ENCODE data around the gene MRPL28.
A peak's percentile ranks its signal among the peaks of the same experiment; 100 is the strongest.
"Not testable (repeated sequence)": the region's sequence is repeated elsewhere in the genome, so short reads cannot be mapped to it uniquely, and the experiment has no call there.

The MRPL28 gene

DNA sequence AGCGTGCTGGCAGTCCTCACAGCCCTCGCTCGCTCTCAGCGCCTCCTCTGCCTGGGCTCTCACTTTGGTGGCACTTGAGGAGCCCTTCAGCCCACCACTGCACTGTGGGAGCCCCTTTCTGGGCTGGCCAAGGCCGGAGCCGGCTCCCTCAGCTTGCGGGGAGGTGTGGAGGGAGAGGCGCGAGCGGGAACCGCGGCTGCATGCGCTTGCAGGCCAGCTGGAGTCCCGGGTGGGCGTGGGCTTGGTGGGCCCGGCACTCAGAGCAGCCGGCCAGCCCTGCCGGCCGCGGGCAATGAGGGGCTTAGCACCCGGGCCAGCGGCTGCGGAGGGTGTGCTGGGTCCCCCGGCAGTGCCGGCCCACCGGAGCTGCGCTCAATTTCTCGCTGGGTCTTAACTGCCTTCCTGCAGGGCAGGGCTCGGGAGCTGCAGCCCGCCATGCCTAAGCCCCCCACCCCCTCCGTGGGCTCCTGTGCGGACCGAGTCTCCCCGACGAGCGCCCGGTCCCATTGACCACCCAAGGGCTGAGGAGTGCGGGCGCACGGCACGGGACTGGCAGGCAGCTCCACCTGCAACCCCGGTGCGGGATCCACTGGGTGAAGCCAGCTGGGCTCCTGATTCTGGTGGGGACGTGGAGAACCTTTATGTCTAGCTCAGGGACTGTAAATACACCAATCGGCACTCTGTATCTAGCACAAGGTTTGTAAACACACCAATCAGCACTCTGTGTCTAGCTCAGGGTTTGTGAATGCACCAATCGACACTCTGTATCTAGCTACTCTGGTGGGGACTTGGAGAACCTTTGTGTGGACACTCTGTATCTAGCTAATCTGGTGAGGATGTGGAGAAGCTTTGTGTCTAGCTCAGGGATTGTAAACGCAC is 29.0 kb downstream of the MRPL28 start:
- H3K4me3 ChIP-seq, H3K4me1 ChIP-seq: not testable (repeated sequence)
- H3K36me3 ChIP-seq (replicated peaks): peaks cover 29% of the 10 kb centered on the region

GRCh38 chr16:340370-341091 is 29.8 kb downstream of the MRPL28 start:
- Histone ChIP-seq H3K4me3 (no peak overlapping the region), H3K4me1 (no peaks in the 10 kb centered on the region), H3K9me3 (no peaks in the 10 kb centered on the region), H3K27me3 (ENCODE audit: low read depth) (no peaks in the 10 kb centered on the region), H3K36me3 (replicated peaks) (peaks cover 21% of the 10 kb centered on the region)
- in situ Hi-C loops (cut with MboI; ENCODE audit: low sequenced_read_pairs): no loop called here
- DNase-seq (ENCODE audit: low spot score in 2 of 2): no peak

More for the DNA sequence above, 29.0 kb downstream of the MRPL28 start:
- DNase-seq (ENCODE audit: low spot score in 2 of 2); H3K9me3 ChIP-seq; H3K27me3 ChIP-seq (ENCODE audit: low read depth); in situ Hi-C loops (cut with MboI; ENCODE audit: low sequenced_read_pairs): not testable (repeated sequence)

GRCh38 chr16:339680-340079 is 30.7 kb downstream of the MRPL28 start:
- no peaks in the 10 kb centered on the region; the same call in 1 of the 2 replicates for H3K4me1 ChIP-seq
- H3K36me3 ChIP-seq (replicated peaks): peaks cover 12% of the 10 kb centered on the region
- no peak overlapping the region for H3K4me3 ChIP-seq
- no peaks in the 10 kb centered on the region for H3K27me3 ChIP-seq (ENCODE audit: low read depth)
- in situ Hi-C loops (cut with MboI; ENCODE audit: low sequenced_read_pairs): no loop called here
- H3K9me3 ChIP-seq: no peaks in the 10 kb centered on the region
- no peak for DNase-seq (ENCODE audit: low spot score in 2 of 2)

DNA sequence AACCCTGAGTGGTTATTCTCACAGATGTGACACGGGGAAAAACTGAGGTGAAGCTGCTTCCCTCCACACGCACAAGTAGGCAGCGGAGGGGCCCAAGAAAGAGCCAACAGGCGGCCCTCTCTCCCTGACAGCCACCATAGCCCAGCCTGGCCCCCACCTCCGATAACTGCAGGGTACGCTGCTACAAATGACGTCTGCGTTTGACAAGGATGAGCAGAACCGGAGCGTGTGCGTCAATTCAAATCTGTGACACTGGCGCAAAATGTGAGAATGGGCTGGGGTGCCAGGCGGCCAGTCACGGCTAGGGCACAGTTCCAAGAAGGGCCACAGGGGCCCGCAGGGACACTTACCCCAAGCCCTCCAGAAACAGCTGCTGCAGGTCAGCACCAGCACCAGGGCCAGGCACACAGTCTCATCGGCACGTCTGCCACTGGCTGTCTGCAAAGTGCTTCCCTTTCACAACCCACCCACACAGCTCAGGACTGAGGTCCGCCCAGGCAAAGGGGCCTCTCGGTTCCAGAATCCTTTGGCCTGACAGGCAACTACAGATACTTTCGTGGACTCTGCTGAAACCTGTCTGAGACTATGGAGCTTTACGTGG is 32.3 kb downstream of the MRPL28 start:
- Histone ChIP-seq H3K27me3 (ENCODE audit: low read depth) (no peaks in the 10 kb centered on the region), H3K4me3 (no peak overlapping the region), H3K36me3 (replicated peaks) (peaks cover 9% of the 10 kb centered on the region), H3K4me1 (peaks cover 4% of the 10 kb centered on the region), H3K9me3 (no peaks in the 10 kb centered on the region)
- no peak for DNase-seq (ENCODE audit: low spot score in 2 of 2)
- in situ Hi-C loops (cut with MboI; ENCODE audit: low sequenced_read_pairs): no loop called here

DNA sequence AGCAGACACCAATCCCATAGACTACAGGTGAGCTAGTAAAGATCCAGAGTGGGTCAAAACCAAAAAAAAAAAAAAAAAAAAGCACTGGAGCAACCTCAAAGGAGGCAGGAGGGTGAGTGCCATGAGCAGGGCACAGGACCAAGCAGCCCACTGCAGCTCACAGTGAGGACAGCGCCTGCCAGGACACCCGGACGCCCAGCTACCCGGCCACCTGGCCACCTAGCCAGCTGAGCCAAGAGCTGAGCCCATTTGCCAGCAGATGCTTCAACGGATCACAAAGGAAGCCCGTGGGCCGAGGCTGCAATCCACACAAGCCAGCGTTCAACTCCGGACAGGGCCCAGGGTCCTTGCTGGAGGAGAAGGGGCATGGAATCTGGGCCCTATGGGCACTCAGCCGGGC is 32.9 kb downstream of the MRPL28 start:
- DNase-seq (ENCODE audit: low spot score in 2 of 2): no peak
- H3K4me3 ChIP-seq: no peak overlapping the region
- H3K36me3 ChIP-seq (replicated peaks): peaks cover 4% of the 10 kb centered on the region
- in situ Hi-C loops (cut with MboI; ENCODE audit: low sequenced_read_pairs): no loop called here
- no peaks in the 10 kb centered on the region for H3K27me3 ChIP-seq (ENCODE audit: low read depth)
- H3K9me3 ChIP-seq: no peaks in the 10 kb centered on the region
- H3K4me1 ChIP-seq: peaks cover 7% of the 10 kb centered on the region

GRCh38 chr16:336269-336668 is 34.1 kb downstream of the MRPL28 start:
- no peaks in the 10 kb centered on the region for H3K36me3 ChIP-seq (replicated peaks)
- peaks cover 13% of the 10 kb centered on the region for H3K4me1 ChIP-seq
- no peak overlapping the region for H3K4me3 ChIP-seq
- H3K9me3 ChIP-seq: no peaks in the 10 kb centered on the region
- no peaks in the 10 kb centered on the region for H3K27me3 ChIP-seq (ENCODE audit: low read depth)
- no peak for DNase-seq (ENCODE audit: low spot score in 2 of 2)
- in situ Hi-C loops (cut with MboI; ENCODE audit: low sequenced_read_pairs): no loop called here

DNA sequence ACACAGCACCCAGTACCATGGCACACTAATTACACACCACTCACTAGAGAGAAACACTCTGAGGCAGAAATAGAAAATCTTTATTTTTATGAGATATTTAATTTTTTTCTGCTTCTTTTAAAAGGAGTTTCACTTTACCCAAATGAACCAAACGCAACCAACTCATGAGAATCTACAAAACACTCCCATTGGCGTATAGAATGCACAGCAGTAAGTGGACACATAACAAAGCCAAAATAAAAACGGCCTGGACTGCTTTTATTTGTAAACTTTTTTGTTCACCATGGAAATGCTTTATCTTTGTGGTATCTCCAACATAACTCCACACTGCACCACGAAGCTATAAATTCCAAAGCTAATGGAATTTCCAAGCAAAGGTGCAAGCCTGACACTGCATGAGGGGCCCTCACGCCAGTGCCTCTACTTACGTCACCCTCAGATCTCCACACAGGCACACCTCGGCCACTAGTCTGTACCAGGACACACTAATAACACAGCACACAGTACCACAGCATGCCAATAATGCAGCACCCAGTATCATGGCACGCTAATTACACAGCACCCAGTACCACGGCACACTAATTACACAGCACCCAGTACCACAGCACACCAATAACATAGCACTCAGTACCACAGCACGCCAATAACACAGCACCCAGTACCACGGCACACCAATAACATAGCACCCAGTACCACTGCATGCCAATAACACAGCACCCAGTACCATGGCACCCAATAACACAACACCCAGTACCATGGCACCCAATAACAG is 35.3 kb downstream of the MRPL28 start:
- H3K4me3 ChIP-seq; H3K27me3 ChIP-seq (ENCODE audit: low read depth); in situ Hi-C loops (cut with MboI; ENCODE audit: low sequenced_read_pairs); H3K9me3 ChIP-seq; H3K36me3 ChIP-seq (replicated peaks): not testable (repeated sequence)
- H3K4me1 ChIP-seq: peaks cover 25% of the 10 kb centered on the region
- peak in 1 of 2 experiments; percentile 54 for DNase-seq (ENCODE audit: low spot score in 2 of 2)

DNA sequence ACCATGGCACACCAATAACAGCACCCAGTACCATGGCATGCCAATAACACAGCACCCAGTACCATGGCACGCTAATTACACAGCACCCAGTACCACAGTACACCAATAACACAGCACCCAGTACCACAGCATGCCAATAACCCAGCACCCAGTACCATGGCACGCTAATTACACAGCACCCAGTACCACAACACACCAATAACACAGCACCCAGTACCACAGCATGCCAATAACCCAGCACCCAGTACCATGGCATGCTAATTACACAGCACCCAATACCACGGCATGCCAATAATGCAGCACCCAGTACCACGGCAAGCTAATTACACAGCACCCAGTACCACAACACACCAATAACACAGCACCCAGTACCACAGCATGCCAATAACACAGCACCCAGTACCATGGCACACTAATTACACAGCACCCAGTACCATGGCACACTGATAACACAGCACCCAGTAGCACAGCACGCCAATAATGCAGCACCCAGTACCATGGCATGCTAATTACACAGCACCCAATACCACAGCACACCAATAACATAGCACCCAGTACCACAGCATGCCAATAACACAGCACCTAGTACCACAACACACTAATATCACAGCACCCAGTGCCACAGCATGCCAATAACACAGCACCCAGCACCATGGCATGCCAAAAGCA is 36.0 kb downstream of the MRPL28 start:
- H3K4me3 ChIP-seq; DNase-seq (ENCODE audit: low spot score in 2 of 2); H3K9me3 ChIP-seq; H3K27me3 ChIP-seq (ENCODE audit: low read depth); H3K36me3 ChIP-seq (replicated peaks); in situ Hi-C loops (cut with MboI; ENCODE audit: low sequenced_read_pairs): not testable (repeated sequence)
- peaks cover 25% of the 10 kb centered on the region for H3K4me1 ChIP-seq

DNA sequence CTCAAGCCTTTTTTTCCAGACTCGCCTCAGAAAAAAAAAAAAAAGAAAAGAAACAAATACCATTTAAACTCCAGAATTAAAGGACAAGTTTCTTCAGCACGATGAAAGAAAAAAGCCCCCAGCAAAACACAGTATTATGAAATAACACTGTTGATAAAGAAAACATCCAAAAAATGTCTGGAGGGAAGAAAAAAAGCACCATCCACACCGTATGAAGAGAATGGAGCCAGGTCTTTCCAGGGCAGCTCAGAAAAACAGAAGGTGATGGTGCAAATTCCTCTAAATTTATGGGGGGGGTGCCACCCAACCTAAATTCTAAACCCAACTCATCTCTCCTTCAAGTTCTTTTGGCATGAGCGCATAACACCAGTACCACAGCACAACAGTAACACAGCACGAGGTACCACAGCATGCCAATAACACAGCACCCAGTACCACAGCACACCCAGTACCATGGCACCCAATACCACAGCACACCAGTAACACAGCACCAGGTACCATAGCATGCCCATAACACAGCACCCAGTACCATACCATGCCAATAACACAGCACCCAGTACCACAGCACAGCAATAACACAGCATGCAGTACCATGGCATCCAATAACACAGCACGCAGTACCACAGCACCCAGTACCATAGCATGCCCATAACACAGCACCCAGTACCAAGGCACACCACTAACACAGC is 36.8 kb downstream of the MRPL28 start:
- no peaks in the 10 kb centered on the region for H3K36me3 ChIP-seq (replicated peaks)
- peaks cover 25% of the 10 kb centered on the region for H3K4me1 ChIP-seq
- in situ Hi-C loops (cut with MboI; ENCODE audit: low sequenced_read_pairs): no loop called here
- H3K9me3 ChIP-seq: no peaks in the 10 kb centered on the region
- H3K27me3 ChIP-seq (ENCODE audit: low read depth): no peaks in the 10 kb centered on the region
- H3K4me3 ChIP-seq: no peak overlapping the region
- no peak for DNase-seq (ENCODE audit: low spot score in 2 of 2)

- H3K9me3 ChIP-seq; H3K27me3 ChIP-seq (ENCODE audit: low read depth); H3K36me3 ChIP-seq (replicated peaks); in situ Hi-C loops (cut with MboI; ENCODE audit: low sequenced_read_pairs): not testable (repeated sequence)
- Histone ChIP-seq H3K4me3 (peak overlapping the region; percentile 19), H3K4me1 (peaks cover 25% of the 10 kb centered on the region)
- DNase-seq (ENCODE audit: low spot score in 2 of 2): peak; percentile 51 to 87
Observed at GRCh38 chr16:331181-331814, 39.0 kb downstream of the MRPL28 start.

- DNase-seq (ENCODE audit: low spot score in 2 of 2): peak; percentile 14 to 40
- in situ Hi-C loops (cut with MboI; ENCODE audit: low sequenced_read_pairs): no loop called here
Observed at GRCh38 chr16:330741-331140, 39.6 kb downstream of the MRPL28 start.

DNA sequence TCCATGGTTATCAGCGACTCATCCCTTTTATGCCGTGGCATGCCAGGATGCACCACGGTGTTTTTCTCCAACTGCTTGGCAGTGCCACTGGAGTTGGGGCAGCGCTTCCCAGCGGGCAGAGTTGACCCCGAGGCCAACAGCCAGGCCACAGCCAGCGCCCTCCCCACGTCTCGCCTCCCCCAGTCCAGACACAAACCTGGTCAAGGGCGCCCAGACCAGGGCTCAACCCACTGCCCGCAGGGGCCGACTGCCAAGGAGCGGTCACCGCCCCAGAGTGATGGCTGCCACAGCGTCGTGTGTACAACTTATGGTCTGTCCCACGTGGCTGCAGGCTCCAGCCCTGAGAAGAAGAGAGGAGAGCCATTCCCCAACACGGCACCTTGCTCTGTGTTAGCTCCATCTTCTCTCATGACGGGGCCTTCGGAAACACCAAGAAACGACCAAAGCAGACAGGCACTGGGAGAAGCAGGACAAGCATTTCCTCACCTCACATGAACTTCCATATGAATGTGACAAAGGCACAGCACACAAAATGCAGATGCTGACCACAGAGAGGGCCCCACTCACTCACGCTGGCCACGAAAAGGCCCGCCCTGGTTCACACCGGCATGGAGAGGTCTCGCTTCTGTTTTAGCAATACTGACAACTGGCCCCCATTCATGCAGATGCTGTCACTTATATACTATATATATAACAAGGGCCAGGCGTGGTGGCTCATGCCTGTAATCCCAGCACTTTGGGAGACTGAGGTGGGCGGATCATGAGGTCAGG is 44.8 kb downstream of the MRPL28 start:
- DNase-seq (ENCODE audit: low spot score in 2 of 2): no peak
- Histone ChIP-seq H3K4me3 (no peak overlapping the region), H3K9me3 (no peaks in the 10 kb centered on the region), H3K4me1 (peaks cover 5% of the 10 kb centered on the region), H3K36me3 (replicated peaks) (peaks cover 5% of the 10 kb centered on the region), H3K27me3 (ENCODE audit: low read depth) (no peaks in the 10 kb centered on the region)
- in situ Hi-C loops (cut with MboI; ENCODE audit: low sequenced_read_pairs): no loop called here

More at GRCh38 chr16:330741-331140, 39.6 kb downstream of the MRPL28 start:
- no peaks in the 10 kb centered on the region for H3K9me3 ChIP-seq
- H3K27me3 ChIP-seq (ENCODE audit: low read depth): no peaks in the 10 kb centered on the region
- H3K4me3 ChIP-seq: no peak overlapping the region; the same call in 1 of the 2 replicates
- peaks cover 2% of the 10 kb centered on the region for H3K36me3 ChIP-seq (replicated peaks)
- H3K4me1 ChIP-seq: peaks cover 25% of the 10 kb centered on the region
